Lower lobe of right lung (tissue), 2 donors: ENCODE measurements around the gene CUEDC1. TPM values are rescaled to one million over a fixed set of nuclear protein-coding genes. Genes with fewer than 3 reads are reported as not detected.
A peak's percentile ranks its signal among the peaks of the same experiment; 100 is the strongest.

Experiments
- ATAC-seq, 2 donors: fragments of 200-7000 bp; cut with Tn5 transposase; one replicate each; pipeline ENCODE4 v1.9.1; 2020 to 2022; ENCODE audit warnings: mild to moderate bottlenecking in 2 of 2, moderate library complexity in 2 of 2
- DNase-seq: peaks from one replicate; pipeline ENCODE4 v3.0.0-alpha.2; 2020
- H3K27ac ChIP-seq: fragments of 200-600 bp; one replicate; pipeline ENCODE4 v1.8.0; 2022
- H3K27me3 ChIP-seq: fragments of 200-600 bp; one replicate; pipeline ENCODE4 v1.8.0; 2022; ENCODE audit warnings: low read depth
- H3K36me3 ChIP-seq: fragments of 200-600 bp; one replicate; pipeline ENCODE4 v1.8.0; 2022; ENCODE audit warnings: mild to moderate bottlenecking
- H3K4me1 ChIP-seq: fragments of 200-600 bp; one replicate; pipeline ENCODE4 v1.8.0; 2022
- H3K4me3 ChIP-seq: fragments of 200-600 bp; one replicate; pipeline ENCODE4 v1.8.0; 2022; ENCODE audit warnings: mild to moderate bottlenecking
- H3K9me3 ChIP-seq: fragments of 200-600 bp; one replicate; pipeline ENCODE4 v1.8.0; 2022
- CTCF ChIP-seq: fragments of 200-600 bp; IDR thresholded peaks from one replicate; pipeline ENCODE4 v1.8.0; 2022; ENCODE audit warnings: antibody characterized with exemption, mild to moderate bottlenecking
- intact Hi-C: fragments of 100-400 bp; cut with DNase I; formaldehyde crosslinking; loops from one replicate; pipeline ENCODE4 v1.11.0; 2022
- total RNA-seq: library from RNA; stranded (reverse); fragmentation: NEBNext Ultra II Directional; extraction: Animal tissue kit (Norgen Biotek cat#: 25700); gene quantifications from one replicate; pipeline ENCODE4 v1.2.1, GENCODE V29; 2021
- donor health status: DM: no; HTN: yes; CAD: no; lungs with severe emphysema.

The CUEDC1 gene
- total RNA-seq, 1 donor from 2014 or later, result 42.8 TPM

GRCh38 chr17:57887161-57887560 lies 68.1 kb downstream of the CUEDC1 start:
- Histone ChIP-seq H3K9me3 (no peaks in the 10 kb centered on the region), H3K4me1 (peaks cover 30% of the 10 kb centered on the region), H3K27me3 (no peaks in the 10 kb centered on the region), H3K27ac (no peak overlapping the region), H3K4me3 (no peak overlapping the region), H3K36me3 (peaks cover 26% of the 10 kb centered on the region)
- intact Hi-C loops, result no loop called here
- no peak for TF ChIP-seq CTCF
- ATAC-seq (no peak), DNase-seq (no peak)

GRCh38 chr17:57886020-57886419 lies 69.2 kb downstream of the CUEDC1 start:
- Histone ChIP-seq H3K27ac (no peak overlapping the region), H3K27me3 (no peaks in the 10 kb centered on the region), H3K4me3 (no peak overlapping the region), H3K36me3 (peaks cover 26% of the 10 kb centered on the region), H3K9me3 (no peaks in the 10 kb centered on the region), H3K4me1 (peaks cover 29% of the 10 kb centered on the region)
- intact Hi-C loops, result no loop called here
- TF ChIP-seq CTCF, result no peak
- no peak for ATAC-seq
- no peak for DNase-seq

GRCh38 chr17:57885148-57885915 lies 69.9 kb downstream of the CUEDC1 start:
- no peak for TF ChIP-seq CTCF
- H3K27me3 ChIP-seq, result no peaks in the 10 kb centered on the region

GRCh38 chr17:57881783-57882351 lies 73.3 kb downstream of the CUEDC1 start:
- Histone ChIP-seq H3K4me1 (peaks cover 23% of the 10 kb centered on the region), H3K9me3 (no peaks in the 10 kb centered on the region), H3K36me3 (peaks cover 55% of the 10 kb centered on the region), H3K4me3 (no peak overlapping the region), H3K27ac (peak overlapping the region; percentile 42), H3K27me3 (no peaks in the 10 kb centered on the region)
- intact Hi-C loops, result no loop called here
- DNase-seq, result no peak
- ATAC-seq, result no peak
- no peak for TF ChIP-seq CTCF

More at GRCh38 chr17:57885148-57885915, 69.9 kb downstream of the CUEDC1 start:
- Histone ChIP-seq H3K4me3 (no peak overlapping the region), H3K36me3 (peaks cover 26% of the 10 kb centered on the region), H3K4me1 (peaks cover 27% of the 10 kb centered on the region), H3K27ac (no peak overlapping the region), H3K9me3 (no peaks in the 10 kb centered on the region)
- intact Hi-C loops, result no loop called here
- DNase-seq (no peak), ATAC-seq (no peak)

GRCh38 chr17:57881143-57881542 lies 74.1 kb downstream of the CUEDC1 start:
- Histone ChIP-seq H3K27me3 (no peaks in the 10 kb centered on the region), H3K27ac (peak overlapping the region; percentile 33), H3K9me3 (no peaks in the 10 kb centered on the region), H3K4me1 (peaks cover 29% of the 10 kb centered on the region), H3K36me3 (peaks cover 60% of the 10 kb centered on the region), H3K4me3 (no peak overlapping the region)
- TF ChIP-seq CTCF, result no peak
- intact Hi-C loops, result no loop called here
- no peak for DNase-seq
- peak; percentile 13 to 36 for ATAC-seq
